Ishikawa (cell line): ENCODE results near the gene PIP4K2C.

Experiments
- CEBPB ChIP-seq: IDR thresholded peaks from 2 replicates; pipeline ENCODE4 v1.6.1; 2012
- CREB1 ChIP-seq: IDR thresholded peaks from 2 replicates; pipeline ENCODE4 v1.6.1; 2012; ENCODE audit warnings: low read depth
- EGR1 ChIP-seq: IDR thresholded peaks from 2 replicates; pipeline ENCODE4 v1.6.1; 2012
- EP300 ChIP-seq: IDR thresholded peaks from 2 replicates; pipeline ENCODE4 v1.6.1; 2012; ENCODE audit warnings: borderline replicate concordance
- FOXM1 ChIP-seq: IDR thresholded peaks from 2 replicates; pipeline ENCODE4 v1.6.1; 2012; ENCODE audit warnings: low read depth, borderline replicate concordance
- NFIC ChIP-seq: IDR thresholded peaks from 2 replicates; pipeline ENCODE4 v1.6.1; 2012
- RAD21 ChIP-seq: IDR thresholded peaks from 2 replicates; pipeline ENCODE4 v1.6.1; 2012; ENCODE audit warnings: low read depth
- TAF1 ChIP-seq: IDR thresholded peaks from 2 replicates; pipeline ENCODE4 v1.6.1; 2012; ENCODE audit warnings: low read depth, mild to moderate bottlenecking
- TCF12 ChIP-seq: IDR thresholded peaks from 2 replicates; pipeline ENCODE4 v1.6.1; 2012; ENCODE audit warnings: low read depth
- TEAD4 ChIP-seq: IDR thresholded peaks from 2 replicates; pipeline ENCODE4 v1.6.1; 2012
- YY1 ChIP-seq: IDR thresholded peaks from 2 replicates; pipeline ENCODE4 v1.6.1; 2012; ENCODE audit warnings: low read depth
- ZBTB7A ChIP-seq: IDR thresholded peaks from 2 replicates; pipeline ENCODE4 v1.6.1; 2012; ENCODE audit warnings: low read depth
- TF ChIP-seq, protein P1 (sequence below): IDR thresholded peaks from 2 replicates; pipeline ENCODE4 v1.6.1; 2012; ENCODE audit warnings: low read depth, mild to moderate bottlenecking
- TF ChIP-seq, protein P2 (sequence below): IDR thresholded peaks from 2 replicates; pipeline ENCODE4 v1.6.1; 2012

DNA sequence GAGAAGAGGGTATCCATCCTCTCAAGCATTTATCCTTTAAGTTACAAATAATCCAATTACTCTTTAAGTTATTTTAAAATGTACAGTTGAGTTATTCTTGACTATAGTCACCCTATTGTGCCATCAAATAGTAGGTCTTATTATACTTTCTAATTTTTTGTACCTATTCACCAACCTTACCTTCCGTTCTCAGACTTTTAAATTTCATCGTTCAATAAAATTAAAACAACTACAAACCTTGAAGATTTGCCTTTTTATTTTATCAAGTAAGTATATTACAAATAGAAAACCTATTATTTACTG lies 43.0 kb upstream of the PIP4K2C start:
- TF ChIP-seq, protein P1, sequence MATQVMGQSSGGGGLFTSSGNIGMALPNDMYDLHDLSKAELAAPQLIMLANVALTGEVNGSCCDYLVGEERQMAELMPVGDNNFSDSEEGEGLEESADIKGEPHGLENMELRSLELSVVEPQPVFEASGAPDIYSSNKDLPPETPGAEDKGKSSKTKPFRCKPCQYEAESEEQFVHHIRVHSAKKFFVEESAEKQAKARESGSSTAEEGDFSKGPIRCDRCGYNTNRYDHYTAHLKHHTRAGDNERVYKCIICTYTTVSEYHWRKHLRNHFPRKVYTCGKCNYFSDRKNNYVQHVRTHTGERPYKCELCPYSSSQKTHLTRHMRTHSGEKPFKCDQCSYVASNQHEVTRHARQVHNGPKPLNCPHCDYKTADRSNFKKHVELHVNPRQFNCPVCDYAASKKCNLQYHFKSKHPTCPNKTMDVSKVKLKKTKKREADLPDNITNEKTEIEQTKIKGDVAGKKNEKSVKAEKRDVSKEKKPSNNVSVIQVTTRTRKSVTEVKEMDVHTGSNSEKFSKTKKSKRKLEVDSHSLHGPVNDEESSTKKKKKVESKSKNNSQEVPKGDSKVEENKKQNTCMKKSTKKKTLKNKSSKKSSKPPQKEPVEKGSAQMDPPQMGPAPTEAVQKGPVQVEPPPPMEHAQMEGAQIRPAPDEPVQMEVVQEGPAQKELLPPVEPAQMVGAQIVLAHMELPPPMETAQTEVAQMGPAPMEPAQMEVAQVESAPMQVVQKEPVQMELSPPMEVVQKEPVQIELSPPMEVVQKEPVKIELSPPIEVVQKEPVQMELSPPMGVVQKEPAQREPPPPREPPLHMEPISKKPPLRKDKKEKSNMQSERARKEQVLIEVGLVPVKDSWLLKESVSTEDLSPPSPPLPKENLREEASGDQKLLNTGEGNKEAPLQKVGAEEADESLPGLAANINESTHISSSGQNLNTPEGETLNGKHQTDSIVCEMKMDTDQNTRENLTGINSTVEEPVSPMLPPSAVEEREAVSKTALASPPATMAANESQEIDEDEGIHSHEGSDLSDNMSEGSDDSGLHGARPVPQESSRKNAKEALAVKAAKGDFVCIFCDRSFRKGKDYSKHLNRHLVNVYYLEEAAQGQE = no peak
- TF ChIP-seq EP300 (no peak), NFIC (no peak), FOXM1 (no peak), CEBPB (no peak), TCF12 (no peak), RAD21 (no peak), YY1 (no peak), TAF1 (no peak), EGR1 (no peak), CREB1 (no peak), ZBTB7A (no peak), TEAD4 (no peak)
- TF ChIP-seq, protein P2, sequence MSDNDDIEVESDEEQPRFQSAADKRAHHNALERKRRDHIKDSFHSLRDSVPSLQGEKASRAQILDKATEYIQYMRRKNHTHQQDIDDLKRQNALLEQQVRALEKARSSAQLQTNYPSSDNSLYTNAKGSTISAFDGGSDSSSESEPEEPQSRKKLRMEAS = no peak
